Activated naive CD4-positive, alpha-beta T cell treated with anti-CD3 and anti-CD28 coated beads, Interleukin-2, amount 50 U/mL, for 72 hours (primary cell): ENCODE measurements around the gene CETP. TPM values are rescaled to one million over a fixed set of nuclear protein-coding genes. Genes with fewer than 3 reads are reported as not detected.
"Not testable (repeated sequence)": the region's sequence is repeated elsewhere in the genome, so short reads cannot be mapped to it uniquely, and the experiment has no call there.

ENCODE experiments used
- ATAC-seq, 2 donors: fragments of 150-1000 bp; cut with Tn5 transposase; 2 replicates each; pipeline ENCODE4 v1.10.0; 2021; ENCODE audit warnings: mild to moderate bottlenecking in 2 of 2, moderate library complexity in 2 of 2
- DNase-seq, 2 donors: peaks; one replicate each; pipeline ENCODE4 v3.0.0; 2021 to 2022; ENCODE audit warnings: low spot score in 2 of 2
- H3K27ac Mint-ChIP-seq, 2 donors: one replicate each; pipeline ENCODE4 v1.8.0; 2022; ENCODE audit warnings: mild to moderate bottlenecking in 2 of 2, mixed read lengths in 2 of 2
- H3K36me3 Mint-ChIP-seq, 2 donors: one replicate each; pipeline ENCODE4 v1.8.0; 2022; ENCODE audit warnings: mixed read lengths in 2 of 2
- H3K9me3 Mint-ChIP-seq, 2 donors: one replicate each; pipeline ENCODE4 v1.8.0; 2022; ENCODE audit warnings: mixed read lengths in 2 of 2
- total RNA-seq, 2 donors: library from RNA; stranded (reverse); gene quantifications; one replicate each; pipeline ENCODE4 v1.2.3, GENCODE V29; 2022

CETP gene
- total RNA-seq, 2 donors from 2014 or later = not detected

DNA sequence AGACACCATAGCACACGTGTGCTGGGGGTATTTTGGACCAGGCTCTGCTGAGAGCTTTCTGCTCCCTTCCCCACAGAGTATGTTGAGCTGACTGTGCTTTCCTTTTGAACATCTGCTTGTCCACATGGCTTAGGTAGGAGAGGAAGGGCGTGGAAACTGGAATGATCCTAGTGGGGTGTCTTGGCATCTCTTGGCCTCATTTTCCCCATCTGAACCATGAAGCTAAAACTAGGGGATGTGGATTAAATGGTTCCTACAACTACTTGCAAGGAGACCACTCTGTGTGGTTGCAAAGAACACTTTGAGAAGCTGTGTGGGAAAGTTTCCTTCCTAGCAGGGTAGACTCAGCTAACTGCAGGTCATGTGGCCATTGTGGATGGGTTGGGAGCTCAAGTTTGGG is 20.9 kb downstream of the CETP start:
- Mint-ChIP-seq H3K27ac (peak overlapping the region; percentile 88 to 100), H3K36me3 (peaks cover 36 to 45% of the 10 kb centered on the region in 2 donors), H3K9me3 (no peaks in the 10 kb centered on the region)
- ATAC-seq (no peak), DNase-seq (no peak)

DNA sequence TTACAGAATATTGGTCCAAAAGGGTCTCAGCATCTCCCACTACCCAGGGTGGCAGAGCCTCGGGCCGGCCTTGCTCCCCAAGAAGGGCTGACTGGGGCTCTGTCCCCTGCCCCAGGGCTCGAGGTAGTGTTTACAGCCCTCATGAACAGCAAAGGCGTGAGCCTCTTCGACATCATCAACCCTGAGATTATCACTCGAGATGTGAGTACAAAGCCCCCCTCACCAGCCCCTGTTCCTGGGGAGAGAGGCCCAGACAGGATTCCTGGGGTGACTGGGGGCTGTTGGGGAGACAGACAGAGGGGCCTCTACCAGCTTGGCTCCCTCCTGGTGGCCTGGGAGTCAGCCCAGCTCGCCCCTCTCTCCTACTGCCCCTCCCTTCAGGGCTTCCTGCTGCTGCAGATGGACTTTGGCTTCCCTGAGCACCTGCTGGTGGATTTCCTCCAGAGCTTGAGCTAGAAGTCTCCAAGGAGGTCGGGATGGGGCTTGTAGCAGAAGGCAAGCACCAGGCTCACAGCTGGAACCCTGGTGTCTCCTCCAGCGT is 21.5 kb downstream of the CETP start:
- Mint-ChIP-seq H3K9me3 (no peaks in the 10 kb centered on the region), H3K27ac (peak overlapping the region; percentile 88 to 100), H3K36me3 (peaks cover 42 to 50% of the 10 kb centered on the region in 2 donors)
- no peak for ATAC-seq
- DNase-seq = no peak

- H3K9me3 Mint-ChIP-seq = no peaks in the 10 kb centered on the region
- peaks cover 54 to 63% of the 10 kb centered on the region in 2 donors for H3K36me3 Mint-ChIP-seq
- peak in 1 of 2 donors; percentile 55 for DNase-seq
- peak overlapping the region; percentile 83 to 100 for H3K27ac Mint-ChIP-seq
- no peak for ATAC-seq
These were observed 22.9 kb downstream of the CETP start for GRCh38 chr16:56984639-56985038.

DNA sequence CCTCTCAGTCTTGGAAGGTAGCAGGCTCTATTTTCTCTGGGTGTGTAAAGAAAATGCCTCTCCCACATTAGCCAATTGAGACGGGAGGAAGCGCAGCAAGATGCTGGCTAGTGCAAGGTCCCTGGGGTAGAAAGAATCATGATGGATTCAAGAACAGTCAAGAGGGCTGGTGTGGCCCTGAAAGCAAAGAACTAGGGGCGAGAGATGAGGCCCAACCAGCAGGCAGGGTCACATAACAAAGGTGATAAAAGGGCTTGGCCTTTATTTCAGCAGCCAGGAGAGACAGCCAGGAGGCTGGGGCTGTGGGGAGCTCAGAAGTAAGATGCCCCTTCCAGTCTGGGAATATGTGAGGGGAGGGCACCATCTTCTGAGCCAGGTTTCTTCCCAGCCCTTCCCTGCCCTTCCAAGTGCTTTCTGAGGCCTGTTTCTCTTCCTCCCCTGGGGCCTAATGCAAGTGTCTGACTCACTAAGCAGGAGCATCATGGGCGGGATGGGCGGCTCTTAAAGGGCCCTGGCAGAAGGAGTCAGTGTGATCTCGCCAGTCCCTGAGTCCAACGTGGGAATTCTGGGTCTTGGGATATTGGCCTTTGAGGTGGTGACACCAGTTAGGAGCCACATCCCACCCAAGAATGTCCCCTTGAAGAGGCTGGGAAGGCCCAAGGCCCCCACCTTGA is 23.7 kb downstream of the CETP start:
- DNase-seq (peak in 1 of 2 donors; percentile 54), ATAC-seq (no peak)
- H3K27ac Mint-ChIP-seq = peak overlapping the region; percentile 83 to 100
- peaks cover 62 to 71% of the 10 kb centered on the region in 2 donors for H3K36me3 Mint-ChIP-seq
- H3K9me3 Mint-ChIP-seq = no peaks in the 10 kb centered on the region

DNA sequence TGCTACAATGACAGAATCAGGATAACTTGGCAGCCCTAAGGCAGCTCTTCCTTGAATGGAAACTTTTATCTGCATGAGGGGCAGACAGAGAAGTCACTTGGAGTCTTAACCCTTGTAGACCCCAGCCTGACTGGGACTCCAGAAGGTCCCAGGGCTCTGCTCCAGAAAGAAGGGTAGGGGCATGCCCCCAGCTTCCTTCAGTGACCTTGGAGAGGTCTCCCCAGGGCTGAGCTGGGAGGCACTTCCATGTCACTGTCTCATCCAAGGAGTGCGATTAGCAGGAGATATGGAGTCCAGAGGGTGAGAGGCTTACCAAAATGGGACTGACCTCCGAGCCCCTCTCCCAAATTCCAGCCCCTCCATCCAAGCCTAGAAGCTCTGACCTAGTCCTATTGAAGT is 24.2 kb downstream of the CETP start:
- DNase-seq = no peak
- Mint-ChIP-seq H3K36me3 (peaks cover 67 to 76% of the 10 kb centered on the region in 2 donors), H3K27ac (peak overlapping the region; percentile 83 to 100), H3K9me3 (no peaks in the 10 kb centered on the region)
- ATAC-seq = no peak

DNA sequence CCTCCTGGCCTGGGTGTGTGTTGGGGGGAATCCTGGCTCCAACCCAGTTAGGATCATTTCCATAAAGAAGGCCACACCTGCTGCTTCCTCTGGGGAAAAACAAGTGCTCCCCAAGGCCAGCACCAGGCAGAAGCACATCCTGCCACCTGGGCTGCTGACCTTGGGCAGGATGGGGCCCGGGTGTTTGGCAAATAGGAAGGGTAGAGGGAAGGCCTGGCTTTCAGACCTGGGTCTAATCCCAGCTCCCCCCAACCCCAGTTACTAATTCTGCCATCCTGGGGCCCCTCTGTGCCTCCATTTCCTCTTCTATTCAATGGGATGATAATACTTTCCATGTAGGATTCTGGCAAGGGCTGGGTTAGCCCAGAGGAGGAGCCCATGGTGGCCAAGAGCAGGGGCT is 24.6 kb downstream of the CETP start:
- no peak for ATAC-seq
- no peak for DNase-seq
- Mint-ChIP-seq H3K27ac (peak overlapping the region; percentile 83 to 100), H3K36me3 (peaks cover 70 to 76% of the 10 kb centered on the region in 2 donors), H3K9me3 (no peaks in the 10 kb centered on the region)

GRCh38 chr16:56986908-56987307 is 25.2 kb downstream of the CETP start:
- H3K9me3 Mint-ChIP-seq, DNase-seq, ATAC-seq: not testable (repeated sequence)
- Mint-ChIP-seq H3K27ac (peak overlapping the region; percentile 83 to 100), H3K36me3 (peaks cover 75 to 76% of the 10 kb centered on the region in 2 donors)

GRCh38 chr16:56987692-56988091 is 25.9 kb downstream of the CETP start:
- Mint-ChIP-seq H3K27ac (peak overlapping the region; percentile 100), H3K9me3 (no peaks in the 10 kb centered on the region), H3K36me3 (peaks cover 71 to 74% of the 10 kb centered on the region in 2 donors)
- ATAC-seq (no peak), DNase-seq (no peak)

- ATAC-seq (no peak), DNase-seq (peak in 1 of 2 donors; percentile 59)
- Mint-ChIP-seq H3K9me3 (no peaks in the 10 kb centered on the region), H3K27ac (peak overlapping the region; percentile 100), H3K36me3 (peaks cover 75% of the 10 kb centered on the region in 2 donors)
These were observed 26.6 kb downstream of the CETP start for GRCh38 chr16:56988161-56988947.

DNA sequence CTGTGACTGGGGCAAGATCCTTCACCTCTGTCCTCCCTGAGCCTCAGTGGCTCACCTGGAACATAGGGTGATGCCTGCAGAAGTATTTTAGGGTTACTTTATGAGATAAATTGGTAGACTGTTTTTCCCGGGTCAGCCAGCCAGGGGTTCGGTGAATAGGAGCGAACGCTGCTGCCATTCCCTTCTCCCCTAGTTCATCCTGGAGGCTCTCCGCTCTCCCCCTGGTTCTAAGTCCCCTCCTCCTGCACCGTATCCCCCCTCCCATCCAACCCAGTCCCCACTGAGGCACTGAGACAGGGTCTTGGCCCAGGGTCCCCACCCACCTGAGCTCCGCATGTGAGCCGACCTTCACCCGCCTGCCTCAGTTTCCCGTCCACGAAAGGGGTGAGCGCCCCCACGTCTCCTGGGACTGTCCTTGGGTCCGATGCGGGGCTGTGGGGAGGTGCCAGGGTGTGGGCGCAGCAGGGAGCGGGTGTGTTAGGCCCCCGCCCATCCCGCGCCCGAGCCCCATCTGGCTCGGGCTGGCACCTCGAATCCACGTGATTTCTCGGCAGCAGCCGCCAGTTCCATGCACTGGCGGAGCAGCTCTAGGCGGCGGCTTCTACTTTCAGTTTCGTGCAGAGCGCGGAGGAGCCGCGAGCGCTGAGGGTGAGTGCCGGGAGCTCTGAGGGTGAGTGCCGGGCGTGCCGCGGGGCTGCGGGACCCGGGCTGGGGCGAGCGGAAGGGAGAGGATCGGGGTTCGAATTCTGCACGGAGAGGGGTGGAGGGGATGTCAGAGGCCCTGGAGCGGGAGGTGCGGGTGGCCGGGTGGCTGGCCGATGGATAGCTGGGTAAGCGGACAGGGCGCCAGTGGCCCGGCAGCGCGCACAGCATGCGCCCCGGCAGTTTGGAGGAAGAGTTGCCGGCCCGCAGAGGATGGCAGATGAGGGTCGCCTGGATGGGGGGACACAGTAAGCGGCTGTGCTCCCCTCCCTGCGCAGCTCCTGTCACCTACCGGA is 27.5 kb downstream of the CETP start, which contains the start of gene NLRC5:
NLRC5 (plus strand) TSS at position 610 of the 998 bp plus-strand sequence. CDS start 31,156 bp downstream, outside the sequence.
- DNase-seq = peak; percentile 91 to 96
- peak; percentile 74 to 86 for ATAC-seq
- Mint-ChIP-seq H3K9me3 (no peaks in the 10 kb centered on the region), H3K27ac (peak within 1 kb of the TSS; percentile 100), H3K36me3 (peaks cover 83 to 84% of the 10 kb centered on the region in 2 donors)

DNA sequence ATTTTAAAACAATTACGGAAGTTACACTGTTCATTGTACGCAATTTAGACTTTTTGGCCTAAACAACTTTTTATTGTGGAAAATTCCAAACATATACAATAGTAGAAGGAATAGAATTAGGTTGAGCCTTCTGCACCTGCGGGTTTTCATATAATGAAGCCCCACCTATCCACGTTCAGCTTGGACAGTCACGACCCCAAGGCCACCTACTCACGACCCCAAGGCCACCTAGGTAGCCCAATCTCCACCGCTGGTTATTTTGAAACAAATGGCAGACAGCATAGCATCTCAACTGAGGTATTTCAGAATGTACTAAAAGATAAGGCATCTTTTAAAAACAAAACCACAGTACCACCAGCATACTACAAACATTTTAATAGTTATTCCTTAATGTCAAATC is 28.2 kb downstream of the CETP start:
- DNase-seq = peak in 1 of 2 donors; percentile 54

GRCh38 chr16:56990407-56991286 is 28.9 kb downstream of the CETP start:
- ATAC-seq (no peak), DNase-seq (peak; percentile 36 to 55)
- peak overlapping the region; percentile 100 for H3K27ac Mint-ChIP-seq
- H3K9me3 Mint-ChIP-seq = no peaks in the 10 kb centered on the region
- peaks cover 74 to 75% of the 10 kb centered on the region in 2 donors for H3K36me3 Mint-ChIP-seq

More for the DNA sequence above, 28.2 kb downstream of the CETP start:
- no peaks in the 10 kb centered on the region for H3K9me3 Mint-ChIP-seq
- no peak for ATAC-seq
- H3K27ac Mint-ChIP-seq = peak overlapping the region; percentile 100
- peaks cover 77 to 81% of the 10 kb centered on the region in 2 donors for H3K36me3 Mint-ChIP-seq

GRCh38 chr16:56992431-56992830 is 30.7 kb downstream of the CETP start:
- not testable (repeated sequence) for H3K9me3 Mint-ChIP-seq, ATAC-seq
- H3K27ac Mint-ChIP-seq = peak overlapping the region in 1 of 2 donors; percentile 100
- peaks cover 64 to 78% of the 10 kb centered on the region in 2 donors for H3K36me3 Mint-ChIP-seq
- peak in 1 of 2 donors; percentile 21 for DNase-seq

- H3K27ac Mint-ChIP-seq = peak overlapping the region; percentile 90 to 100
- DNase-seq (no peak), ATAC-seq (no peak)
- no peaks in the 10 kb centered on the region for H3K9me3 Mint-ChIP-seq
- peaks cover 57 to 73% of the 10 kb centered on the region in 2 donors for H3K36me3 Mint-ChIP-seq
These were observed 31.5 kb downstream of the CETP start for GRCh38 chr16:56993204-56993603.

- Mint-ChIP-seq H3K27ac (peak overlapping the region; percentile 76 to 100), H3K36me3 (peaks cover 53 to 63% of the 10 kb centered on the region in 2 donors), H3K9me3 (no peaks in the 10 kb centered on the region)
- no peak for ATAC-seq
- DNase-seq = peak in 1 of 2 donors; percentile 53
These were observed 32.6 kb downstream of the CETP start for GRCh38 chr16:56994311-56994710.
